HT1080 (cell line): ENCODE data around the gene PCSK6. TPM values are rescaled to one million over a fixed set of nuclear protein-coding genes. Genes with fewer than 3 reads are reported as not detected.

ENCODE experiments used
- DNase-seq: peaks from one replicate; pipeline ENCODE4 v3.0.0-alpha.2; 2015; ENCODE audit warnings: low read depth
- total RNA-seq: library from RNA; depleted of rRNA; stranded (reverse); fragments of >200 nt; shearing (Covaris generic); gene quantifications from 2 replicates; pipeline ENCODE4 v1.2.3, GENCODE V29; 2014

The PCSK6 gene
- total RNA-seq, 1 experiment from 2014 or later: 15.1 TPM

DNA sequence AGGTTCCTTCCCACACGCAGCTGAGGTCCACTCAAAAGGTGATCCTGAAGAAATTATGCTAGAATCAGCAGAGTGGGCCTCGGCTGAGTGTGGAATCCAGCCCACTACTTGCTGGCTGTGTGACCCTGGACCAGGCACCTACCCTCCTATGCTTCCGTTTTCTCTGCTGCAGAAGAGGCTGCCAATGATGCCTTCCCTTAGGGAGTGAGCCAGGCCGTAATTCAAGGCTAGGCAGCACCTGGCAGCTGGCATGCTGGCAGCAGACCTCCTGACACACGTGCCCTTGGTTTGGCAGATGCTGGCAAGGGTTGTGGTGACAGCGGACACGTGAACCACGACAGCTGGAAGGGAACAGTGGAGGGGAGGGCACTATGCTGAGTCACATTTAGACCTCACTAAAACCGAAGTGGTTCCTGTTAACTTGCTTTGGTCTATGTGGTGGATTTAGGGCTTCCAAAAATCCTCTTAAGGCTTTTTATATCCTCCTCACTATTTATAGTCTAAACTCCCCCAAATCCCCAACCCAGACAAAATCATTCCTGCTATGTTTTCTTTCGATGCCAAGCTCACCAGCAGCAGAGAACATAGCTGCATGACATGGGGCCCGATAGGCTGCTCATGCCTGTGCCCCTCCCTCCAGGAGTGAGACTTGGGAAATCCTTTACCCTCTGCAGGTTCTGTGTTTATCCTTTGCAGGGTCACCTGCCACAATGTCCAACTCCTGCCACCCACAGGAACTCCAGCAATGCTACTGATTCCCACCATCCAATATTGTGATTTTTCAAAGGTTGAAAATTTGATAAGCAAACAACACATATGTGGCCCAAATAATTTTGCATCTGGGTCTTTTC lies 10.6 kb upstream of the PCSK6 start:
- DNase-seq: peak; percentile 46

DNA sequence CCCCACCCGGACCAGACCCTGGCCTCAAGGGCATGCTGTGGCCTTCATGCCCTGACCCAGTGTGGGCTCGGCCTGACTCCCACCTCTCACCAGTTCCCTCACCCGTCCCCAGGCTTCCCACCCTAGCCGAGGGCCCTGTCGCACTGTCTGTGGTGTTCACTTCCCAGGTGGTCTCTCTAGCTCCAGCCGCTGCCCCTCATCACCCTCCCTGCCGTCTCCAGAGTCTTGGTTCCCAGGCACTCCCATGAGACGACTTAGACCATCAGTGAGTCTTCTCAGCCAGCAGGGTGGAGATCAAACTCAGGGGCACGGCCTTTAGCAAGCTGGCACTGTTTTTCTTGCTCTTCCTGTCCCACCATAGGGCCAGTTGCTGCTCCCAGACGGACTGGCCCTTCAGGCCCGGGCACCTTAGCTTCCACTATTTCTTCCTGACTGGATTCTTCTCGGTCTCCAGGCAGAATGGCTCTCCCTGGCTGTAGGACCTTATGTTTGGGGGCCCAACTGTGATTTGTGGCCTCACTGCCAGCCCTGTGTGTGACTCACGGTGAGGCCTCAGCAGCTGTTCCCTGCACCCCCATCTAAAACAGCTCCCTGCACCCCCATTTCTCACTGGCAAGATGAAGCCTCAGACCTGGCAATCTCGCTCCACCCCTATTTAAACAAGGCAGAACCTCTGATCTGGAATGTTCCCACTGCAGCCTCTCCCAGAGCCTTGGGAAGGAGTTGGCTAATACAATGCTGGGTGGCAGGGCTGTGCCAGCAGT lies 9.4 kb upstream of the PCSK6 start:
- no peak for DNase-seq

- DNase-seq: no peak
Measured at GRCh38 chr15:101498076-101498716, 8.7 kb upstream of the PCSK6 start.

DNA sequence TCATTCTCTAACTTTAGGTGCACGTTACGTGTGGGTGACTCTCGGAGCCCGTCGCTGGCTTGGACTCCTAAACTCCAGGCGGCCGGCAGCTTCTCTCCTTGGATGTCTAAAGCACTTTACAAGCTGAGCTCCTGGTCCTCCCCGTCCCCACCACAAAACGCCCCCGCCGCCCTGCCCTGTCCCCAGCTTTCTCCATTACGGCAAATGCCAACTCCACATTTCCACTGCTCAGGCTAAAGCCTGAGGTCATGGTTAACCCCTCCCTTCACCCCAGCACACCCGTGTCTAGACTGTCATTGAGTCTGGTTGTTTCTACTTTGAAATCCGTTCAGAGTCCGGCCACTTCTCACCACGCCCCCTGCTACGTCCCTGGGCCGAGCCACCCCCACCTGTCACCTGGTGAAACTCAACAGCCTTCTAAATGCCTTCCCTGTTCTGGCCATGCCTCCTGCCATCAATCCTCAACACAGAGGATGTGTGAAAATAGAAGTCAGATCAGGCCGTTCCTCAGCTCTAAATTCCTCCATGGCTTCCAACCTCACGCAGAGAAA lies 8.1 kb upstream of the PCSK6 start:
- no peak for DNase-seq

GRCh38 chr15:101497017-101497416 lies 7.5 kb upstream of the PCSK6 start:
- DNase-seq: no peak

- no peak for DNase-seq
Measured at GRCh38 chr15:101496198-101496986, 6.9 kb upstream of the PCSK6 start.

GRCh38 chr15:101495334-101496197 lies 6.1 kb upstream of the PCSK6 start:
- no peak for DNase-seq

DNA sequence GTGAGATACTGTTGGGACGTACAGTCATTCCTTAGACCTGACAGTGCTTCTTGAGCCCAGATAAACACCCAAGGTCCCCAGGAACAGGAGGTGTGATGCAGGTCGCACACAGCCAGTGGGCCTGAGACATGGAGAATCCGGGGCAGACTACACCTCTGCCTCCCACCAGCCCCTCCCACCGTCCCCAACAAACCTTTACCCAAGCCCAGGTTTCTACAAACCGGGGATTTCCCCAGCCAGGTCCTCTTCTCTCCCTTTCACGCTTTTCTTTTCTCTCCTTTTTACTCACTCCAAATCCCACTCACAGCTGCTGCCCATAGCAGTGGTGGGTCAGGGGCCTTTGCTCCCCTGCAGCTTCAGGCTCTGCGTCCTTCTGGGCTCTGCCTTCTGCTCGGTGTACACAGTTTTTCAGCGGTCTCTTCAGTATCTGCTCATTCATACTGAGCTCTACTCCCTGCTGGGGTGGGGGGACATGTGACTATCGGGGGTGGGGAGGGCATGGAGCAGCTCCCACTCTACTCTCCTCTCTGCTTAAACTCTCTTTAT lies 4.8 kb upstream of the PCSK6 start:
- DNase-seq: no peak

- no peak for DNase-seq
Measured at GRCh38 chr15:101492766-101493692, 3.5 kb upstream of the PCSK6 start.

GRCh38 chr15:101491734-101492640 lies 2.5 kb upstream of the PCSK6 start:
- no peak for DNase-seq

DNA sequence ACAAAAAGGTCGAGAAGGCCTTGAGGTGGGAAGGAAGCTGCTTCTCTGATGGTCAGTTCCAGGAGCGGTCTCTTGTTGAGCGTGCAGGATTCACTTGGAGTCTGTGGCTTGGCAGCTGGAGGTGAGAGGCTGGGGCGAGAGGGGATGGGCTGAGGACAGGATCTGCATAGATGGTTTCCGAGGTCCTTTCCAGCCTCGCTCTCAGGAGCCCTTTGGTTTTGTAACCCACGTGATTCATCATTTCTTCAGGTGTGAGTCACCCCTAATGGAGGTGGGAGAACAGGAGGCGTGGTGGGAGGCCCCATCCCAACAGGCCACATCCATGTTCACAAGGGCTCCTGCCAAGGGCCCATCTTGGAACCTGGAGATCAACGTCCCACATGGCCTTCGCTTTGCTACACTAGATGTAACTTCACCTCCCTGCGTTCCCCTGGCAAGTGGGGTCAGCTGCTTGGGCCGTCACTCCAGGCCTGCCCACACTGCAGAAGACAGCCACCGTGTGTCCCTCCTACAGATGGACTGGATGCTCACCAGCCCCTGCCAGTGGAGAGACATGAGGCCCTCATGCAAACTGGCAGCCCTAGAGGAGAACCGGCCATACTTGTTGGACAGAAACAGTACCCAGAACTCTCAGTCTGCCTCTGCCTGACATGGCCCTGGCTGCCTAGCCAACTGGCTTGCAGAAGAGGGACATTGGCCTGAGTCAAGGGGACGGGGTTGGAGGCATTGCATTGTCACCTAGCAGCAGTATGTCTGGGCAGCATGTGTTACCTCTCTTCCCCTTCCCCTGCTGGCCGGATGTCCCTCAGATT lies 1.6 kb upstream of the PCSK6 start:
- peak; percentile 28 for DNase-seq

- DNase-seq: no peak
Measured at GRCh38 chr15:101490408-101490891, 943 bp upstream of the PCSK6 start.

DNA sequence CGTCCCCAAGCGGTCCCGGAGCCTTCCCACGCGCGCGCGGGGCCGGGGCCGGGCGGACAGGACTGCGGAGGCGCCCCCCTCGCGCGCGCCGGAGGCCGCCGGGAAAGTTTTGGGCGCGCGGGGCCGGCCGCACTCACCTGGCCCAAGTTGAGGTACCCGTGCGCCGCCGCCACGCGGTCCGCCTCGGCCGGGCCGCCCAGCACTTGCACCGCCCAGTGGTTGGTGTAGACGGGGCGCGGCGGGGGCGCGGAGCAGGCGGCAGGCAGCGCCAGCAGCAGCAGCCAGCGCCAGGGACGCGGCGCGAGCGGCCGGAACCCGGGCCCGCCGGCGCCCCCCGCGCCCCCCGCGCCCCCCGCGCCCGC lies 289 bp downstream of the PCSK6 start:
- DNase-seq: no peak

DNA sequence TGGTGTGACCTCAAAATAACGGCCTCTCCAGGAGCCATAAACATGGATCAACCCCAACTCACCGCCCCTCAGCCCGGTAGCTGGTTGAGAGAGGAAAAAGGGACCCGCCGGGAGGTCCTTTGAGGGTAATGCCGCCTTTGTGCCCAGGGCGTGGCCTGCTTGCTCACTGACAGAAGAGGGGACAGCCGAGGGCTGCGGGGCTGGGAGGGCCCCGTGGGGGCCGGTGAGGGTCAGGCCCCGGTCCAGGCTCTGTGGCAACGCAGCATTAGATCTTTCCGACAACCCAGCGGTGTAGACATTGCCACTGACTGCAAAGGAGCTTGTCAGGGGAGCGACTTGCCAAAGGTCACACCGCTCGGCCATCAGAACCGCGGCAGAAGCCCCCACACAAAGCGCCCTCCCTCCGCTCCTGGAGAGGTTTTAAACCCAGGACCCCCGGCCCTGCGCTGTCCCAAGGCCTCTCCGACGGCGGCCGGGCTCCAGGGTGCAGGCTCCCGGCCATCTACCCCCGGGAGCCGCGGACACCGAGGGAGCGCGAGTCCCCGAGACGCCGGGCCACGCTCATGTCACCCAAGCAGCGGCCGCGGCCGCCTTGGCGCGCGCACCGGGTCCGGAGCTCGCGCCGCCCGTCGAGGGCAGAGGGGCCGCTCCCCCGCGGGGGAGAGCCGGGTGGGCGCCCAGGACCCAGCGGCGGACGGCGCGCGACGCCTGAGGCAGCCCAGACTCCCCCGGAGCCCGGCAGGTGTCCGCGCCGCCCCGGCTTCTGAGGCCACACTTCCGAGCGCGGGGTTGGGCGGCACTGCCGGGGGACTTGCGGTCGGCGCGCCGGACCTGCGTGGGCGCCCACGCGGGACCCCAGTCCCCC lies 975 bp downstream of the PCSK6 start:
- no peak for DNase-seq

DNA sequence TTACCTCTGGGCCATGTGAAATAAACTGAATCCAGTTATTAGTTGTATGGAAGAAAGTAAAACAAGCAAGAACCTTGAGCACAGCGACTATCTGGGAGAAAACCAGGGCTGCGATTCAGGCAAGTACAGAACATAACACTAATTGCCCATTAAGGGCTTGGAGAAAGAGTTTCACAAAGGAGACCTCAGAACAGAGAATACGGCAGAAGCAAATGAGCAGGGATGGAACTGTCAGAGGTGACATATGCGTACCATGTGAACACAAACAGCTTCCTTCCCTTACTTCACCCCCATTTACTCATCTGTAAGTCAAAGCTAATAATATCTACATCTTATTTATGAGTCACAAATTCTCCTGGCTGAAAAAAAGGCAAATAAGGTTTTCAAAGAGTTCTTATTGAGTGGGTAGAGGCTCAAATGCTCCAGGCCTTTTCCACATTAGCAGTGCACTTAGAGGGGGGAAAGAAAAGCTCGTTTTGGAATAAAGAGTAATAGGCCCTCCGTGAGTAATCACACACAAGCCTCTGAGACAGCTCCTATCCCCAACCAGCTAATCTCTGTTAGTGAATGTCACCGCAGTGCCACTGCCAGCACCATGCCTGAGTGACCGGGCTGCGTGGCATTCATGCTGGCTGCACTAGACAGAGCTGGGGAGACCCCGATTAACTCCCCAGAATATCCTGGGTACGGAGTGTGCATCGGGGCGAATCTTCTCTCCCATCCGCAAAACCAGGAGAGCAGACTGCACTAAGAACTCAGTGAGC lies 2.6 kb downstream of the PCSK6 start:
- no peak for DNase-seq
